Fibroblast of lung (primary cell): ENCODE results near the gene CASP7. TPM values are rescaled to one million over a fixed set of nuclear protein-coding genes. Genes with fewer than 3 reads are reported as not detected.

Source experiments
- DNase-seq, 2 donors: peaks; one replicate each; pipeline versions ENCODE4 v3.0.0 to v3.0.0-alpha.2; 2010; ENCODE audit warnings: low read depth in 2 of 2
- H2AFZ ChIP-seq: 2 replicates; pipeline ENCODE4 v1.5.1; 2012; ENCODE audit warnings: low read length, control low read depth, inconsistent platforms
- H3K27ac ChIP-seq: 2 replicates; pipeline ENCODE4 v1.5.1; 2011; ENCODE audit warnings: low read length, control low read depth; ENCODE audit not compliant: insufficient read depth
- H3K27me3 ChIP-seq: 2 replicates; pipeline ENCODE4 v1.5.1; 2011; ENCODE audit warnings: mild to moderate bottlenecking, low read length; ENCODE audit not compliant: control insufficient read depth, insufficient read depth
- H3K36me3 ChIP-seq: 2 replicates; pipeline ENCODE4 v1.5.1; 2011; ENCODE audit warnings: low read length; ENCODE audit not compliant: control insufficient read depth, insufficient read depth
- H3K4me1 ChIP-seq: 2 replicates; pipeline ENCODE4 v1.5.1; 2011; ENCODE audit warnings: low read length; ENCODE audit not compliant: control insufficient read depth, insufficient read depth; ENCODE audit errors: extremely low read depth
- H3K4me2 ChIP-seq: 2 replicates; pipeline ENCODE4 v1.5.1; 2011; ENCODE audit warnings: low read length, control low read depth; ENCODE audit not compliant: insufficient read depth; ENCODE audit errors: extremely low read depth
- H3K4me3 ChIP-seq, 4 experiments: fragments of 200-600 bp in 1 of 4; sonication (generic) in 1 of 4; replicated peaks in 1 of 4; 2 replicates each; pipeline ENCODE4 v1.5.1; 2011 to 2016; ENCODE audit warnings: low read length in 4 of 4, low read depth in 3 of 4, mild to moderate bottlenecking in 3 of 4, control low read depth in 2 of 4, inconsistent platforms in 1 of 4, mixed read lengths in 1 of 4; ENCODE audit not compliant: insufficient read depth in 1 of 4; ENCODE audit errors: control extremely low read depth in 1 of 4
- H3K79me2 ChIP-seq: 2 replicates; pipeline ENCODE4 v1.5.1; 2012; ENCODE audit warnings: mild to moderate bottlenecking, low read length, inconsistent platforms; ENCODE audit not compliant: control insufficient read depth, insufficient read depth
- H3K9ac ChIP-seq: 2 replicates; pipeline ENCODE4 v1.5.1; 2011; ENCODE audit warnings: mild to moderate bottlenecking, low read length, control low read depth; ENCODE audit not compliant: insufficient read depth
- H3K9me3 ChIP-seq: 2 replicates; pipeline ENCODE4 v1.5.1; 2012; ENCODE audit warnings: low read depth, low read length; ENCODE audit not compliant: control insufficient read depth, insufficient read depth
- H4K20me1 ChIP-seq: 2 replicates; pipeline ENCODE4 v1.5.1; 2011; ENCODE audit warnings: low read length; ENCODE audit not compliant: control insufficient read depth, insufficient read depth; ENCODE audit errors: extremely low read depth
- CTCF ChIP-seq, 2 donors: IDR thresholded peaks in 1 of 2; conservative IDR thresholded peaks in 1 of 2; 1 replicate in 1 of 2; 2 replicates in 1 of 2; pipeline ENCODE4 v1.5.1; 2011 to 2012; ENCODE audit warnings: low read length in 2 of 2, control low read depth in 1 of 2, inconsistent platforms in 1 of 2, low read depth in 1 of 2, mild to moderate bottlenecking in 1 of 2
- EZH2 ChIP-seq: IDR thresholded peaks from 2 replicates; pipeline ENCODE4 v1.5.1; 2012; ENCODE audit warnings: low read length, control low read depth, mild to moderate bottlenecking; ENCODE audit errors: missing control alignments
- polyA plus RNA-seq, 2 donors: library from polyadenylated mRNA; depleted of rRNA in 1 of 2; stranded (reverse) in 1 of 2; unstranded in 1 of 2; fragments of >200 nt; gene quantifications; 2 replicates each; pipeline ENCODE4 v1.2.1, GENCODE V29; 2011 to 2012; ENCODE audit warnings: missing spikeins in 1 of 2
- total RNA-seq: library from RNA; depleted of rRNA; stranded (reverse); fragments of >200 nt; gene quantifications from 2 replicates; pipeline ENCODE4 v1.2.1, GENCODE V29; 2014

Gene CASP7
- total and polyA plus RNA-seq, 2 donors (not counting 1 experiment from before 2014, with no cell fraction given): 27.0 to 28.9 TPM

DNA sequence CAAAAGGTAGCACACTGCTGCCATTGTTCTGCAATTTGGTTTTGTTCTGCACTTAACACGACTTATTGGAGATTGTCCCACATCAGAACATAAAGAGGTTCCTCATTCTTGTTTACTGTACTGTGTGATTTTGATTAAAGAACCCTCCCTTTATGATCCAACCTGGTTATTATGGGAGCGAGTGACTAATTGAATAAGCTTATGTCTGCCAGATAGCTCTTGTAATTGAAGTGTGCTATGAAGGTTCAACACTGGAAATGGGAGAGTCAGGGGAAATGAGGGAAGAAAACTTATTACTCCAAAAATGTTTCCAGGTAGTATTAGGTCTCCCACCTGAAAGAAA is 33.9 kb downstream of the CASP7 start:
- H3K4me2 ChIP-seq: no peak overlapping the region
- H3K9ac ChIP-seq: no peak overlapping the region
- TF ChIP-seq EZH2 (no peak), CTCF (conservative IDR thresholded peaks at IDR 0.05 in 1 of 2, IDR thresholded peaks at IDR 0.05 in 1 of 2; ENCODE audit: low read depth in 1 of 2, low read length in 2 of 2) (no peak)
- H3K27me3 ChIP-seq: no peaks in the 10 kb centered on the region
- H3K4me3 ChIP-seq: no peak overlapping the region
- no peaks in the 10 kb centered on the region for H3K36me3 ChIP-seq
- no peak for DNase-seq
- no peaks in the 10 kb centered on the region for H4K20me1 ChIP-seq
- H3K9me3 ChIP-seq: no peaks in the 10 kb centered on the region
- H2AFZ ChIP-seq: no peak overlapping the region
- H3K27ac ChIP-seq: no peak overlapping the region
- no peaks in the 10 kb centered on the region for H3K79me2 ChIP-seq
- peaks cover 2% of the 10 kb centered on the region for H3K4me1 ChIP-seq

GRCh38 chr10:113716109-113716910 is 36.6 kb downstream of the CASP7 start:
- Histone ChIP-seq H3K4me2 (no peak overlapping the region), H3K36me3 (no peaks in the 10 kb centered on the region), H3K9ac (no peak overlapping the region), H4K20me1 (no peaks in the 10 kb centered on the region), H3K27ac (no peak overlapping the region), H3K4me3 (no peak overlapping the region), H2AFZ (no peak overlapping the region), H3K4me1 (no peaks in the 10 kb centered on the region), H3K27me3 (no peaks in the 10 kb centered on the region), H3K9me3 (no peaks in the 10 kb centered on the region), H3K79me2 (no peaks in the 10 kb centered on the region)
- no peak for TF ChIP-seq EZH2
- no peak for TF ChIP-seq CTCF (conservative IDR thresholded peaks at IDR 0.05 in 1 of 2, IDR thresholded peaks at IDR 0.05 in 1 of 2; ENCODE audit: low read depth in 1 of 2, low read length in 2 of 2)
- DNase-seq: no peak

DNA sequence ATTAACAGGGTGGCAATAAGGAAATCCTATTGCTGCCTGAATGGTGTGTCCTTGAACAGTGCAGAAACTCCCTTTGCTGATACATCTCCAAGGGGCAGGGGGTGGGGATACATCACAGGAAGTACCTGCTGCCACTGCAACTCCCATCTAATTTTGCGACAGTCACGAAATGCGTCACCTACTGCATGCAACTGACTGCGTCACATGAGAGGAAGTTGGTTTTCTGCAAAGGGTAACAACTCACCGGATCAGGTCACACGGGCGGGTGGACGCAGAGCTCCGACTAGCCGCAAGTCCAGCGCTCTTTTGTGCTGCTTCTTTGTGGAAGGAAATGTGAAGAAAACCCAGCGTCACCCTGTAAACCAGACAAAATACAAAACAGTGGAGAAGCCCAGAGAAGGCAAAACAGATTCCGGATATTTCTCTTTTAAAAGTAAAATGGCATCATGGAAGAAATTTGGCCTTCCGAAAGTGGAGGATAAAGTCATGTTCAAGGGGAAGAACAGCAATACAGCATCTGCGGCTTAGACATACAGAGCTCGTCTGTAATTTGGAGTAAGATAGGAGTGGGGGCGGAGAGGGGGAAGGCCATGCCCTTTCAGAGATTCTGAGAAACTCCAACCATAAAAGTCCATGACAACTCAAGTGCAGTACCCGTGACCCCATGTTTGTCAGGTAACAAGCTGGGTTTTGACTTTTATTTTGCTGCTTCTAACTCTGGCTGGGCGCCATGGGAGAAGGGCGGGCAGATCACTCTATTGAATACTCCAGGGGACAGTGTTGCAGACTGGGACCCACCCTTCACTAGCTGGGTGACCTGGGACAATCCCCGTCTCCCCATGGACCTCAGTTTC is 39.5 kb downstream of the CASP7 start:
- Histone ChIP-seq H3K36me3 (no peaks in the 10 kb centered on the region), H3K4me1 (no peaks in the 10 kb centered on the region), H3K4me2 (no peak overlapping the region), H2AFZ (no peak overlapping the region), H3K4me3 (no peak overlapping the region), H3K9me3 (no peaks in the 10 kb centered on the region), H3K27ac (no peak overlapping the region), H4K20me1 (no peaks in the 10 kb centered on the region), H3K79me2 (no peaks in the 10 kb centered on the region), H3K9ac (no peak overlapping the region), H3K27me3 (no peaks in the 10 kb centered on the region)
- TF ChIP-seq CTCF (conservative IDR thresholded peaks at IDR 0.05 in 1 of 2, IDR thresholded peaks at IDR 0.05 in 1 of 2; ENCODE audit: low read depth in 1 of 2, low read length in 2 of 2): no peak
- TF ChIP-seq EZH2: no peak
- DNase-seq: no peak
